Measurements from ENCODE around the gene OR13J1.
"Not testable (repeated sequence)": the region's sequence is repeated elsewhere in the genome, so short reads cannot be mapped to it uniquely, and the experiment has no call there.

Gene OR13J1

DNA sequence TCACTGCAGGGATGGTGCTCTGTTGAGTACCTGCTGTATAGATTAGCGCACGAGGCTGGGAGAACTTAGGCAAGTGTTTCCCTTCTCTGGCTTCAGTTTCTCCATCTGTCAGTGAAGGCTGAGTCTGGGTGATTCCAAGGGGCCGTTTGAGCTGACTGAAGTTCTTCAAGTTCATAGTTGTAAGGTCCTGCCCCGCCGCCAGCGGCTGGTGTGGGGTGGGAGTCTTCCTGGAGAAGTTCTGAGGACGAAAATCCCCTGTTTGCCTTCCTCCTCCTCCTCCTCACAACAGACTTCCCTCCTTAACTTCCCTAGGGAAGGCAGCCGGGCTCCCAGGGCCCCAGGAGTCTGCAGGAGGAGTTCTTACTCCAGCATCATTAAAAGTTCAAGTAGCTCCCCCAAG lies 34.1 kb upstream of the OR13J1 start:
- DNase-seq: peak in 1 of 3 donors; percentile 23

DNA sequence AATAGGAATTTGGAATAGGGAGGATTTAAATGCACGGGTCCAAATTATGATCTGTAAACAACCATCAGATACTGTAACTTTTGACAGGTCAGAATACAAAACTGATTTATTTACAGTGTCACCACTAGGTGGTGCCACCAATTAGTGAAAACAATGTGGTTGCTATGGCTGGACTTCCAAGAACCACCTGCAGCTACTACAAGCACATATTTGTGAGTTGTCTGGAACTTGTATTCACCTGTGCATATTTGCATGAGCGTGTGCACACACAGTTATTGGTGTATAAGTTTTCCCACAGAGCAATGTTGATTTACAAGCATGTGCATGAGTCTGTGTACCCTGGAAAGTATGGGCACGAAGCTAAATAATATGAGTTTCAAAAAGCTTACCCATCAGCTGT lies 32.8 kb upstream of the OR13J1 start:
- DNase-seq: peak; percentile 61 to 75 (median 63)

DNA sequence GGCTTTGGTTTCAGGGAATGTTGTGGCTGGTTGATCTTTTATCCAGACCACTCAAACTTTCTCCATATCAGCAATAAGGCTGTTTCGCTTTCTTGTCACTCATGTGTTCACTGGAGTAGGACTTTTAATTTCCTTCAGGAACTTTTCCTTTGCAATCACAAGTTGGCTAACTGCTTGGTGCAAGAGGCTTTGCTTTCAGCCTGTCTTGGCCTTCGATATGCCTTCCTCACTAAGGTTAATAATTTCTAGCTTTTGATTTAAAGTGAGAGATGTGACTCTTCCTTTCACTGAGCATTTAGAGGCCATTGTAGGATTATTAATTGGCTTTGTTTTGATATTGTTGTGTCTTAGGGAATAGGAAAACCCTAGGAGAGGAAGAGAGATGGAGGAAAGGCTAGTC lies 28.8 kb upstream of the OR13J1 start:
- no peak for DNase-seq

DNA sequence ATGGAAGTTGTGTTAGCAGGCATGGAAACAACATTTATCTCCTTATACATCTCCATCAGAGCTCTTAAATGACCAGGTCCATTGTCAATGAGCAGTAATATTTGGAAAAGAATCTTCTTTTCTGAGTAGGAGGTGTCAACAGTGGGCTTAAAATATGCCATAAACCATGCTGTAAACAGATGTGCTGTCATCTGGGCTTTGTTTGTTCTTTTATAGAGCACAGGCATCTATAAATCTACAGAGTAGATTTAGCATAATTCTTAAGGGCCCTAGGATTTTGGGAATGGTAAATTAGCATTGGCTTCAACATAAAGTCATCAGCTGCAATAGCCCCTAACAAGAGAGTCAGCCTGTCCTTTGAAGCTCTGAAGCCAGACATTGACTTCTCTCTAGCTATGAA lies 28.1 kb upstream of the OR13J1 start:
- no peak for DNase-seq

DNA sequence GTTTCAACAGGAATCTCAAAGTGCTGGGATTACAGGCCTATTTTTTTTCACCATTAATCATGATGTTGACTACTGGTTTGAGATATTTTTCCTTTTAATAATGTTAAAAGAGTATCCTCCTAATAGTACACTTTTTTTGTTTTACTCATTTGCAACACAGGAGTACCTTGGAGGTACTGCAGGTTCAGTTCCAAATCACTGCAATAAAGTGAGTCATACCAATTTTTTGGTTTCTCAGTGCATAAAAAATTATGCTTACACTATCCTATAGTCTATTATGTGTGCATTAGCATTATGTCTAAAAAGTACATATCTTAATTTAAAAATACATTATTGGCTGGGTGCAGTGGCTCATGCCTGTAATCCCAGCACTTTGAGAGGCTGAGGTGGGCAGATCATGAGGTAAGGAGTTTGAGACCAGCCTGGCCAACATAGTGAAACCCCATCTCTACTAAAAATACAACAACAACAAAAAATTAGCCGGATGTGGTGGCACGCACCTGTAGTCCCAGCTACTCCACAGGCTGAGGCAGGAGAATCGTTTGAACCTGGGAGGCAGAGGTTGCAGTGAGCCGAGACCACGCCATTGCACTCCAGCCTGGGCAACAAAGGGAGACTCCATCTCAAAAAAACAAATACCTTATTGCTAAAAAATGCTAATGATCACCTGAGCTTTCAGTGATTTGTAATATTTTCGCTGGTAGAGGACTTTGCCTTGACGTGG lies 27.3 kb upstream of the OR13J1 start:
- not testable (repeated sequence) for DNase-seq

DNA sequence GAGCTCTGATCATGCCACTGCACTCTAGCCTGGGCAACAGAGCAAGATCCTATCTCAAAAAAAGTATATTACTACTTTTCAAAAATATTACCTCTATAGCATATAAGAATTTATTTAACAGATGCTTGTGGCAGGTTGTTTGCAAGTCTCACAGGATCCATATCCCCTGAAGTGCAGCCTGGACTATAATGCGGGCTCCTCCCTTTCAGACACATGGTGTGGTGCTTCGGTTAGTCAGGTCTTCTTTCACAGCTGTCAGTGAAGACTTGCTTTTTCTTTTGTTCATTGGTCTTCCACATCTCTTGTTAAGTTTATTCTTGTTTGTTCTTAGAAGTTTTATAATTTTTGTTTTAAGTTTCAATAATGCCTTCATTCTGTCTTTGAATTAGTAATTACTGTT lies 26.4 kb upstream of the OR13J1 start:
- DNase-seq: no peak

DNA sequence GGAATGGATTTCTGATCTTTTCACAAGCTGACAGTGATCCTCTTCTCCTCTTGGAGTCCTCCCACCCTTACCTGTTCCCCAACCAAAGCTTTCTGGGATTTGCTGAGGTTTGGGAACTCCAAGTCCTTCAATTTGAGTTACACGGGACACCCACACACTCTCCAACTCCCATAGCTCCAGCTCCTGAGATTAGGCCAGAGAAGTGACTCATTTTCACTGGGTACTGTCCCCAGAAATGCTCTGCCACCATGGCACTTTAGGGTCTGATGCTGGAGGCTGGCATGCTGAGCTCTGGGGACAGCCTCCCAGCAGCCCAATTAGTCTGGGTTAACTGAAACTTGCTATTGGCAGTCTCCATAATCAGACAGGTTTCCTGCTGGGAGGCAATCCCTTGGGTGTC lies 21.9 kb upstream of the OR13J1 start:
- peak; percentile 67 to 73 (median 67) for DNase-seq

DNA sequence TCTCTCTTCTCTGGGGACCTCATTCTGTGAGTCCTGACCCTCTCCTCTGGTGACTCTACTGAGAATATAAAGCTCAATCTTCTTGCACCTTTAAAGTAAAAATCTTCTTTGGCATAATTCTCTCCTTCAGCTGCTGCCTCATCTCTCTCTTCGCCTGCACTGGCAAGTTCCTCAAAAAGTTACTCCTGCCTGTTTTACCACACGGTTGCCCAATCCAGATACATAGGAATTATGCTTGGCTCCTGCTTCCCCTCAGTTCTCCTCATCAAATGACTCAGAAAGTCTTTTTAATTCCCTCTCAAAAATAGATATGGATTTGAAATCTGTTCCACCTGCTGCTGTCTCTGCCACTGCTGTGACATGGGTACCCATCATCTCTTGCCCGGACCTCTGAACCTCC lies 21.4 kb upstream of the OR13J1 start:
- peak; percentile 59 to 68 (median 68) for DNase-seq

DNA sequence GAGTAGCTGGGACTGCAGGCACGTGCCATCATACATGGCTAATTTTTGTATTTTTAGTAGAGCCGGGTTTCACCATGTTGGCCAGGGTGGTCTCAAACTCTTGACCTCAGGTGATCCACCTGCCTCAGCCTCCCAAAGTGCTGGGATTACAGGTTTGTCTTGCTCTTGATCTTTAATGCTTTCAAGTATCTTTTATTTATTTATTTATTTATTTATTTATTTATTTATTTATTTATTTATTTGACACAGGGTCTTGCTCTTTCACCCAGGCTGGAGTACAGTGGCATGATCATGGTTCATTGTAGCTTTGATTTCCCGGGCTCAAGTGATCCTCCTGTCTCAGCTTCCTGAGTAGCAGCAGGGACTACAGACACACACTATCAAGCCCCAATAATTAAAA lies 14.7 kb upstream of the OR13J1 start:
- not testable (repeated sequence) for DNase-seq

DNA sequence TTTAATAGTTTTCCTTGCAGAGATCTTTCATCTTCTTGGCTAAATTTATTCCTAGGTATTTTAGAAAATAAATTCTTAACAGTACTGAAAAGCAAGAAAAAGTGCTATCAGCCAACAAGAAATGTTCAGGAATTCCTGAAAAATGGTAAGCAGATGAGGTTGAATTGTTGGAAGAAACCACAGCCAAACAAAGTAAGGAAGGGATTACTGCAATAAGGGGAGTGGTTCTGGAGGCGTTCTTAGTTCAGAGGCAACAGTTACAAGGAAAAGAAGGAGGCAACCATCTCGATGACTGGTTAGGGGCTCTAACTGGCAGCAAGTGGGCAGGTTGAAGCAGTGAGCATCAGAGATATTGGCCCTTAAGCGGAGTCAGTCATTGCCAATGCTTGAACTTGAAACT lies 12.8 kb upstream of the OR13J1 start:
- no peak for DNase-seq

DNA sequence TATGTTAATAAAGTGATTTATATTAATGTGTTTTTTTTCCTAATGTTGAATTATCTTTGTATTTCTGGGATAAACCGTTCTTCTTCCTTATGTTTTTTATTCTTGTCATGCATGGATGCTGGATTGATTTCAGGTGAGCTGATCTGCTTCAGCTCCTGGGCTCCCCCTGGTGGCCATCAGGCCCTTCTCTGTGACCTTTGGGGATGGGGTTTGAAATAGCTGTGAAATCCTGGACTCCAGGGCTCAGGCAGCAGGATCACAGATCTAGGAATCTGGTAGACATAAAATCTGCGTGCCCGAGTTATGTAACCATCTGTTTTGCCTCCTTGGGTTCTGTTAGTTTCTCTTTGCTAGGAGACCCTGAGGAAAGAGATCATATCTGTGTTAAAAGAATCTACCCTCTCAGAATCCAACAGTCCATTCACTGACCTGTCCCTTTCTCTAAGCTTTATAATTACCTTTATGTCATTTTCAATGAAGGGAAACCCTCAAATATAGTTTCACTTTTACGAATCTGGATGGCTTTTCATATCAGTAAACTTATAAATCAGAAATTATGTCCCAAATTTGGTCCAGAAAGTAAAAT lies 12.2 kb upstream of the OR13J1 start:
- DNase-seq: peak; percentile 74 to 93 (median 86)

DNA sequence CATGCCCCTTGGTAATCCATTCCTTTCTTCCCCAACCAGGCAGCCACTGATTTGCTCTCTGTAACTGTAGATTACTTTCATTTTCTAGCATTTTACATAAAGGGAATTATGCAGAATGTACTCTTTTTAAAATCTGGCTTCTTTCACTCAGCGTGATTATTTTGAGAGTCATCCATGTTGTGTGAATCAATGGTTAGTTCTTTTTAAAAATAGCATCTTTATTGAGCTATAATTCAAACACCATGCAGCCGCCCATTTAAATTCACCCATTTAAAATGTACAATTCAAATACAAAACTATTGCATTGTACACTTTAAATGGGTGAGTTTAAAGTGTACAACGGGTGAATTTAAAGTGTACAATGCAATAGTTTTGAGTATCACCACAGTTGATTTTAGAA lies 2.3 kb upstream of the OR13J1 start:
- no peak for DNase-seq

DNA sequence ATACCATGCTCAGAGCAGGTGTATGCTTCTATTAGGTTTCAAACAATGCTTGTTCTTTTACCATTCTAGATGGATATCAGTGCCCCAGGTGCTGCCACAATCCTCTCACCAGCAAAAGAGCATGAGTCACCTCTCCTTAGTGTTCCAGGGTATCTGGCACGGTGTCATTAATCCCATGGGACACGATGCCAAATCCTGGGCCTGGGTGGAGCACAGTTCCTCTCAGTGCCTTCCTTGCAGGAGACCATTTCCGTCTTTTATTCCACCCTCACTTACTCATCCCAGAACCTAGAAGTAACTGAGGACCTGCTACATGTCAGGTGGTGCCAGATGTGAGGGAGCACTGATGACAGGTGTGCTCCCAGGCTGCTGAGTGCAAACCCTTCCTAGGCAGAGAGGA lies 1.3 kb upstream of the OR13J1 start:
- no peak for DNase-seq

DNA sequence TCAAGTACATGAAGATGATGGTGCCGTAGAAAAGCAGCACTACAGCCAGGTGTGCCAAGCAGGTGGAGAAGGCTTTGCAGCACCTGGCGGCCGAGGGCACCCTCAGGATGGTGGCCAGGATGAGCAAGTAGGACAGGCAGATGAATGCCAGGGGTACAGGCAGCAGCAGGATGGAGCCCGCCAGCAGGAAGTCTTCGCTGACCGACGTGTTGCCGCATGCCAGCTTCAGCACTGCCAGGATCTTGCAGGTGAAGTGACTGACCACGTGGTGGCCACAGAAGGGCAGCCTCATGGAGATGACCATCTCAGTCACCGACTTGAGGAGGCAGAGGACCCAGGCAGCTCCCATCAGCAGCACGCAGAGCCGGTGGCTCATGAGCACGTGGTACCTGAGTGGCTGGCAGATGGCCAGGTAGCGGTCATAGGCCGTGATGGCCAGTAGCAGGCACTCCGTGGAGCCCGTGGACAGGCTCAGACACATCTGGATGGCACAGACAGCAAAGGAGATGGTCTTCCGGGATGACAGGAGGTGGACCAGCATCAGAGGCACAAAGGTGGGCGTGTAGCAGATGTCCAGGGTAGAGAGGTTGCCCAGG lies 482 bp downstream of the OR13J1 start:
- DNase-seq: no peak

DNA sequence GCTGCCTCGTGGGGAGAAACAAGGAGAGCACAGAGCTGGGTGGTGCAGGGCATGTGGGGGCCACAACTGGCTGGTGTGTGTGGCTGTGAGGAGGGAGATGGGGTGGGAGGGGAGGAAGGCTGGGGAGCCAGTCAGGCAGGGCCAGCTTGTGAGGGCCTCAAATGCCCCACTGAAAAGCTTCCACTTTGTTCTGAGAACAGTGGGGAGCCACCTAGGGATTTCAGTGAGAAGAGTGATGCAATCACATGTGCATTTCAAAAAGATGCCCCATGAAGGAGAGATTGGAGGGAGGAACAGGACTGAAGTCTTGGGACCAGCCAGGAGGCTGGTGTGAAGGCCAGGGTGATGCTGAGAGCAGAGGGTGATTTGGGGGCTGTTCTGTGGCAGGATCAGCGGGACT lies 1.3 kb downstream of the OR13J1 start:
- no peak for DNase-seq

DNA sequence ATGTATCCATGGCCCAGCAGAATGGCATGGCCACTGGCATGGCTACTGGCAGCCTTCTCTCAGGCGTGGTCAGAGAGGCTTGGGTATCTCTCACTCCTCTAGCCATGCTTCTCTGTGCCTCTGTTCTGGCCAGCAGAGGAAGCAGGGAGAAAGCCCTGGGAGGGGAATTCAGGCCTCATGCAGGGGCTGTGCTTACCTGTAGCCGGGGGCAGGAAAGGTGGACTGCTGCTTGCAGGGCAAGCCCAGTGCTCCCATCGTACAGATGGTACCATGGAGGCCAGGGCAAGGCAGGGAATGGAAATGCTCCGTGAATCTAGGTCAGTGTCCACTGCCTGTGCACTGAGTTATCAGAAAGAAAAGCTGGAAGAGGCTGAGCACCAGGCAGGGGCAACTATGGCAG lies 2.7 kb downstream of the OR13J1 start:
- DNase-seq: no peak

DNA sequence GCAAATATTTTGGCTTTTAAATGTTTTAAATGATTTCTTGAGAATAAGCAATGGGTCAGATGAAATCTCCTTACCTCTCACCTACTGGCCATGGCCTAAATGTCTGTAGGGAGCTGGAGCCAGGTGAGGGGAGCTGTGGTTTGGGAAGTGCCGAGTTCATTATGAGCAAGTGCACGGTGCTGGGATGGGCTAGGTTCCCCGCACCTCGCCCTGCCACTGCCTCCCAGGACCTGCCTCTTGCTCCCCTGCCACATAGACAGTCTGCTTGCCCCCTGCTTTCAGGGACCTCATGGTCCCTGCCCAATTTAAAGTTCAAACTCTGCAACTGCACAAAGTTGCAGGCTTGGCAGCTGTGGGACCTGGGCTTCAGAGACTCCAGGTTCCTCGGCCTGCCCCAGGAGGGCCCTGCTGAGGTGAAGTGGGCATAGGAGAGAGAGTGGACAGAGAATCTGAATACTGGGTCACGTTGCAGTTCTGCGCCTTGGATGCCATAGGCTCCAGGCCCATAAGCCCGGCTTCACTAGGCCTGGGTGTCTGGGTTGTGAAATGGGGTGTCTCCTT lies 5.4 kb downstream of the OR13J1 start:
- DNase-seq: no peak

DNA sequence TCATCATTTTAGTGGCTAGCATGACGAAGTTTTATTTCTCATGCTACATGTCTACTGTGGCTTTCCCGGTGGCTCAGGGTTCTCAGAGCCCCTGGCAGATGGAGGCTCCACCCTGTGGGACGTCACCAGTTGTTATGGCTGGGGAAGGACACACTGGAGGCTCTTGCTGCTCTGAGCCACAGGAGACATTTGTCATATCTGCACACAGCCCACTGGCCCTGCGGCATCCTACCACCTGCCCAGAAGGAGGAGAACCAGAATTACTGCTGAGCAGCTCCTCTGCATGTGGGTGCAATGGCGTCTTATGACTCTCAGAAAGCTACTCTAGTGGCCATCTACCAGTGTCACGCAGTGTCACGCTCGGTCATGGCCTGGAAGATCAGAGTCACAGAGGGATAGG lies 6.6 kb downstream of the OR13J1 start:
- DNase-seq: no peak

DNA sequence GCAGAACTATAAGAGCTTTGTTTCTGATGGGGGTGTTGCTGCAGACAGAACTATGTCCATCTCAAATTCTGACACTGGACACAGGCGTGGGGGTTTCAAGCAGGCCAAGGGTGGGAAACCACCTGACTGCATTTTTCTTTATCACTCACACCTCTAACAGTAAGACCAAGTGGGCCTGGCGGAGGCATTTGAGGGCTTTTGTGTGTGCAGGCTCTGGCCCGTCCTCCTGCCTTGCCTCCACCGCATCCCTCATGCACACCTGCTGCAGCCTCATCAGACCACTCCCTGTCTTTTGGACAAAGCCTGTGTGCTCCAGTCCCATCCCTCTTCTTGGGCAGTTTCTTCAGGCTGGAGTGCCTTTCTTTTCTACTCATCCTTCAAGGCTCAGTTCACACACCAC lies 7.9 kb downstream of the OR13J1 start:
- no peak for DNase-seq

DNA sequence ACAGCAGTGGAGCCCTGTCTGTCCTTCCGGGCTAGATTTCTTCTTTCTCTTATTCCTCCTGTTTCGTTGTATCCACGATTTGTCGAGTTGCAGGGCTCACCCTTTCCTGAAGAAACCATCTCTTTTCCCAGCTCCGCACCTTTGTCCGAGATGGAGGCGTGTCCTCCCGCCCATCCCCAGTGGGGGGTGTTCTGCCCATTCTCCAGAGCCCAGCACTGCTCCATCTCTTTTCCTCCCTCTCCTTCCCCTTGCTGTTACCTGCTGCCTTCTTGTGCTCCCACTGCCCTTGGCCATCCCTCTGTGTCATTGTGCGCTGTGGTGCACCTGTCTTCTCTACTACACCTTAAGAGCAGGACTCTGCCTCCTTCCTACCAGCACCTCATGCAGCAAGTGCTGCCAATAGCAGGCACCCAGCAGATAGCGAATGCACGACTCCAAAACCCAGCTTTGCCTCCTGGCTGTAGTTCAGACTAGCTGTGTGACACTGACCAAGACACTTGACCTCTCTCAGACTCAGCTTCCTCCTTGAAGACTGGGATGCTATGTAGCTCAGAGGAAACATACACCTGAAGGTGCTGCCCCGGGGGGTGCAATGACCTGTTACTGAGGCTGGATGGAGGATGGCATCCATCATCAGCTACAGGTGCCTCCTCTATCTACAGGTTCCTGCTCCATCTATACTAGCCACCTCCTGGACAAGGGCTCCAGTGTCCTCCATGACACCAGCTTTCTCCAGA lies 8.9 kb downstream of the OR13J1 start:
- DNase-seq: no peak

DNA sequence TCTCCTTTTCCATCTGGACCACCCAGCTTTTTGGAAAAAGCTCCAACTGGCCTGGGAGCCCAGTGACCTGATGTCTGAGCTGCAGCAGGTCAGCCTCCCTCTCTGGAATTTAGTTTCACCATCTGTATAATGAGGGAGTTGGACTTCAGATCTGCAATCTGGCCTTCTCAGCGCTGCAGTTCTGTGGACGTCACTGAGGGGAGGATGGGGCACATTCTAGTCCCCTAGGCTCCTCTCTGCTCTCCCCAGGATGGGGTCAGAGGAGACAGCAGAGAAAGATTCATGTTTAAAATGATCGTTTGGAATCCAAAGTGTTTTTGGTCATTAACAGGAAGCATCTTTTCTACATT lies 10.2 kb downstream of the OR13J1 start:
- no peak for DNase-seq

DNA sequence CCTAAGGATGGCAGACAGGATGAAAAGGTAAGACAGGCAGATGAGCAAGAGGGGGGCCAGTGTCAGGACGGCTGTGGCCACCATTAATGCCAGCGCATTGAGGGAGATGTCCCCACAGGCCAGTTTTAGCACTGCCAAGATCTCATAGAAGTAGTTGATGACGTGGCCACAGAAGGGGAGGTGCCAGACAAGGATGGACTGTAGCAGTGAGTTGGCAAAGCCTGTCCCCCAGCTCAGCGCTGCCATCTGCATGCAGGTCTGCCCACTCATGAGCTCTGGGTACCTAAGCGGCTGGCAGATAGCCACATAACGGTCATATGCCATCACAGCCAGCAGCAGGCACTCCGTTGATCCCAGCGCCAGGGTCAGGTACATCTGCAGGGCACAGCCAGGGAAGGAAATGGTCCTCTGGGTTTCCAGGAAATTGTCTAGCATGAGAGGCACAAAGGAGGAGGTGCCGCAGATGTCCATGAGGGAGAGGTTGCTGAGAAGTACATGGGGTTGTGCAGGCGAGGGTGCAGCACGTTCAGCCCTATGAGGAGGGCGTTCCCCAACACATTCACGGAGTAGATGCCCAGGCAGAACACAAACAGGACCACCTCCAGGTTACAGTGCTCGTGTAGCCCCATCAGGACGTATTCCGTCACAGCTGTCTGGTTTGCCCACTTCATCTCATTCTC lies 10.8 kb downstream of the OR13J1 start:
- DNase-seq: peak; percentile 47 to 53 (median 49)

DNA sequence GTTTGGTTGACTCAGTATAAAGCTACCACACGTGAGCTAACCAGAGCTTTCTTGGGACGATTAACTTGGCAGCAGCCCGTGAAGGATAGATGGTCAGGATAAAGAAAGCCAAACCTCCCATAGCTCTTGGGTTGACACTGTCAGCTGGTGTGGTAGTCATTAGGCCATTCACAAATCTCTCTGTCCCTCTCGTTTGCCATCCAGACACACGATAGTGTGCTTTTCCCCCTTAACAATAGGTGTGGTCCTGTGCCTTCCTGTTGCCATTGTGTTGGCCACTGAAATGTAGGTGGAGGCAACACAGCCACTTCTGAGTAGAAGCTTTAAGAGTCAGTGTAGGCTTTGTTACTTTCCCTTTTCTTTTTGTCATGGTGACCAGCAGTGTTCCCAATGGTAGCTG lies 11.7 kb downstream of the OR13J1 start:
- DNase-seq: no peak
